Left cardiac atrium (tissue), 4 donors: ENCODE data around the gene SRSF12. TPM values are rescaled to one million over a fixed set of nuclear protein-coding genes. Genes with fewer than 3 reads are reported as not detected.
A peak's percentile ranks its signal among the peaks of the same experiment; 100 is the strongest.
"Not testable (repeated sequence)": the region's sequence is repeated elsewhere in the genome, so short reads cannot be mapped to it uniquely, and the experiment has no call there.

Source experiments
- ATAC-seq, 2 donors: fragments of 200-7000 bp; cut with Tn5 transposase; one replicate each; pipeline ENCODE4 v1.9.1; 2020; ENCODE audit warnings: mild to moderate bottlenecking in 2 of 2, moderate library complexity in 2 of 2
- DNase-seq: peaks from one replicate; pipeline ENCODE4 v3.0.0-alpha.2; 2020
- intact Hi-C, 2 donors: fragments of 100-400 bp; cut with DNase I; formaldehyde crosslinking; loops; one replicate each; pipeline versions ENCODE4 v1.14.1 to v1.15.1; 2022 to 2023
- total RNA-seq, 2 donors: library from RNA; stranded (reverse); fragmentation: NEBNext Ultra II Directional; extraction: Animal tissue kit (Norgen Biotek cat#: 25700); gene quantifications; one replicate each; pipeline ENCODE4 v1.2.1, GENCODE V29; 2021
- donor health status: DM: no; HTN: yes; CAD: no.
- donor health status: DM: no; HTN: yes; CAD: no; lungs with severe emphysema.
- donor health status: DM: yes; HTN: yes; CAD: no.
- donor health status: Dilated cardiomyopathy.

SRSF12 gene
- total RNA-seq, 2 donors from 2014 or later = 0.09 to 0.65 TPM

DNA sequence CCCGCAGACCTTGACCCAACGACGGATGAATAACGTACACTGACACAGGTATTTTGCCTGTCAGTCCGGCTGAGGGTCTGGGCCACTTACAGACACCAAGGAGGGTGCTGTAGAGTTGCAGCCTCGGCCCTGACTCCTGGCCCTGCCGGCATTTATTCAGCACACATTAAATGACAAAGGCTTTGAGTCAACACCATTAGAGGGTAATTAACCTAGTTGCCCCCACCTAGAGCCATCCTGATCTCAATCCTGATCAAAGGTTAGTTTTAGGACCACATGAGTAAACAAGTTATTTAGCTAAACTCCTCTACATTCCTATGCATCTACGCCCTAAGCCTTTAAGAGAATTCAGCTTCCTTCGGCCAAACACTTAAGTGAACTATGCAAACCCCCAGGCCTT lies 16.1 kb upstream of the SRSF12 start:
- ATAC-seq (no peak), DNase-seq (no peak)
- intact Hi-C loops = no loop called here

- intact Hi-C loops = no loop called here
- ATAC-seq (no peak), DNase-seq (no peak)
Observed at GRCh38 chr6:89132057-89132456, 14.2 kb upstream of the SRSF12 start.

GRCh38 chr6:89131599-89131998 lies 13.7 kb upstream of the SRSF12 start:
- ATAC-seq (no peak), DNase-seq (no peak)
- intact Hi-C loops = no loop called here

- ATAC-seq, DNase-seq: not testable (repeated sequence)
- intact Hi-C loops = loop anchor here in 1 of 2 donors (10.0 kb wide), 1 partner anchor 117 kb away; no protein-coding TSS in a partner anchor
Observed at GRCh38 chr6:89128256-89128671, 10.4 kb upstream of the SRSF12 start.

DNA sequence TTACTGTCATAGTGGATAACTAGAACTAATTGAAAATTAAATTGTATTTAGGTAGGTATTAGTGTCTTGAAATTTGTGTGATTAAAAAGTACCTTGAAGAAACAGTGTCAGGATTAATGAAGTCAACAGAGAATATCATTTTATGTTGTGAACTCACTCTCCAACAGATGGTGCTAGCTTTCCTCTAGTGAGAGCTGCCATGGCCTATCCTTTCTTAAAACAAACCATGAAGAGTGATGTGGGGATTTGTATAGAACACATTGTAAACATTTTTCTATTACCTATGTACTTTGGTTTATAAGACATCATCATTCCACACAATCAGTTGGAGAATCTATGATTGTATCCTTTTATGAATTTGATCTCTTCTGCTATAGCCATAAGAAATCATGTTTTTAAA lies 4.8 kb upstream of the SRSF12 start:
- ATAC-seq (peak; percentile 48 to 49), DNase-seq (no peak)
- intact Hi-C loops = loop anchor here (2.0 to 10.0 kb wide), 2 partner anchors 120 to 122 kb away; no protein-coding TSS in a partner anchor

GRCh38 chr6:89121934-89122333 lies 4.1 kb upstream of the SRSF12 start:
- ATAC-seq (no peak), DNase-seq (no peak)
- intact Hi-C loops = loop anchor here (2.0 to 10.0 kb wide), 2 partner anchors 121 to 123 kb away; no protein-coding TSS in a partner anchor

DNA sequence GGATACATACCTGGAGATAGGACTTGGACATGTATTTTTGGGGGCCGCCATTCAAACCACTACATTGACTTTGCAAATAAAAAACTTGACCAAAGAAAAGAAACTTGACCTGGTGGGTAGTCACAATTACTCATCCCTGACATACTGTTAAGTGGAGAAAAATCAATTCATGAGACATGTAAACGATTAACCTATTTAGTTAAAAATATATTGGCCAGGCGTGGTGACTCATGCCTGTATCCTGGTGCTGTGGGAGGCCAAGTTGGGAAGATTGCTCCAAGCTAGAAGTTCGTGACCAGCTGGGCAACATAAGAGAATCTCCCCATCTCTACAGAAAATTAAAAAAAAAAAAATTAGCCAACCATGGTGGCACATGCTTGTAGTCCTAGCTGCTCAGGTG lies 2.5 kb upstream of the SRSF12 start:
- intact Hi-C loops = loop anchor here in 1 of 2 donors (10.0 kb wide), 1 partner anchor 124 kb away; no protein-coding TSS in a partner anchor
- DNase-seq = no peak
- no peak for ATAC-seq

- no peak for ATAC-seq
- intact Hi-C loops = loop anchor here in 1 of 2 donors (10.0 kb wide), 1 partner anchor 134 kb away; no protein-coding TSS in a partner anchor
- DNase-seq = no peak
Observed at GRCh38 chr6:89118931-89119330, 1.1 kb upstream of the SRSF12 start.

- ATAC-seq = no peak
- no peak for DNase-seq
- intact Hi-C loops = loop anchor here in 1 of 2 donors (10.0 kb wide), 1 partner anchor 132 kb away; no protein-coding TSS in a partner anchor
Observed at GRCh38 chr6:89116702-89117101, 1.2 kb downstream of the SRSF12 start.

DNA sequence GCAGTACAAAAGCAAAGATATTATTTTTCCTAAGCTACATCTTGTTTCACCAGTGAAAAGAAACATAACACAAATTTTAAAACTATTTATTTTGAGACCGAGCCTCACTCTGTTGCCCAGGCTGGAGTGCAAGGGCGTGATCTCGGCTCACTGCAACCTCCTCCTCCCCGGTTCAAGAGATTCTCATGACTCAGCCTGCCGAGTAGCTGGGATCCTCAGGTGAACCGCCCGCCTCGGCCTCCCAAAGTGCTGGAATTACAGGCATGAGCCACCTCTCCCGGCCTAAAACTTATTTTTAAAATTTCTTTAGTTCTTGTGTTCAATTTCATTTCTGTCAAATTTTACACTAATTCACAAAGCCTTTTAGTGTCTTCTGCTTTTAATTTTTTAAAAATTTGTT lies 5.9 kb downstream of the SRSF12 start:
- ATAC-seq (no peak), DNase-seq (no peak)
- intact Hi-C loops = loop anchor here in 1 of 2 donors (10.0 kb wide), 1 partner anchor 127 kb away; no protein-coding TSS in a partner anchor

- DNase-seq = no peak
- intact Hi-C loops = loop anchor here in 1 of 2 donors (10.0 kb wide), 1 partner anchor 125 kb away; no protein-coding TSS in a partner anchor
- no peak for ATAC-seq
Observed at GRCh38 chr6:89110284-89110683, 7.6 kb downstream of the SRSF12 start.

DNA sequence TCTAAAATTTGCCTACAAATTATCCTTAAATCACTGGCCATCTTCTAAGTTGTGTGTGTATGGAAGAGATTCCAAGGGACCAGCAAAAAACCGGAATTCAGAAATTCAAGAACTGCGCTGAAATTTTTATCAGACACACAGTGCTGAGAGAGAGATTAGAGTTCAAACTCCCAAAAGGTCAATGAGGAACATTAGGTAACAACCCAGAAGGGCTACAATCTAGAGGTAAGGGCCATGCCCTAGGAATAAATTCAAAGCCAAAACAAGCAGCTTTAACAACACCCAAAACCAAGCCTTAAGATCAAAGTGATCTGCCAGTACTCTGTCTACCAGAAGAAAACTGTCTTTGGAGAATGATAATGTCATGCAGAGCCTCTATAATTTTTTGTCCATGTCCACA lies 17.8 kb downstream of the SRSF12 start:
- no peak for ATAC-seq
- intact Hi-C loops = no loop called here
- no peak for DNase-seq

DNA sequence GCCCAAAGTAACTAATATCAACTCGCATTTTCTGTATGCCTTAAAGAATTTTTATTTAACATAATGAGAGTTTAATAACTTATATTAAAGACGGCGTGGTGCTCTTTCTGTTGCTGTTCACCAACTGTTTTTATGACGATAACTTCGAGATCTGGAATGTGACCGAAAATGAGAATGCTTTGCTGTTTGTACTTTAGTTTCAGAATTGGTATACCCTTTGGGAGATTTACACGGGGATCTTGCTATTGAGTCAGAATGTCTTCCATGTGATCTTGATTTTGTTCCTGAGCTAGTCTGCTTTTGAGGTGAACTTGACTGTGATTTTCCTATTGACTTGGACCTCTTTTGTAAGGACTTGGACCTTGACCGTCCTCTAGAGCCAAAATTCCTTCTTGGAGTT lies 19.4 kb downstream of the SRSF12 start:
- no peak for DNase-seq
- intact Hi-C loops = no loop called here
- ATAC-seq = no peak

GRCh38 chr6:89087881-89088280 lies 30.0 kb downstream of the SRSF12 start:
- intact Hi-C loops = no loop called here
- ATAC-seq (no peak), DNase-seq (no peak)

- intact Hi-C loops = no loop called here
- DNase-seq (no peak), ATAC-seq (no peak)
Observed at GRCh38 chr6:89085409-89086205, 32.3 kb downstream of the SRSF12 start.

DNA sequence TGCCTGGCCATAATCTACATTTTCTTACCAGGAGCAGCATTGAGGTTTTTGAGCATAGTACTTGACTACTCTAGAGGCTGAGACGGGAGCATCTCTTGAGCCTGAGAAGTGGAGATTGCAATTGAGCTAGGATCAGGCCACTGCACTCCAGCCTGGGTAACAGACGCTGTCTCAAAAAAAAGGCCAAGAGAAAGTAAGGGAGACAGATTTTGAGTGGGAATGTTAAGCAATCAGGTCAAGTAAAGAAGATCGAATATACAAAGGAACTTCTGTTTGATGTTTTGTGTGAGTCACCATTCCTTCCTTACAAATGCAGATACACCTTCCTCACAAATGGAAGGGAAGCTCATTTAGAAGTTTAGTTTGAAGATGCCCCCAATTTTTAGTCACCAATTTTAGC lies 32.9 kb downstream of the SRSF12 start:
- no peak for DNase-seq
- intact Hi-C loops = loop anchor here in 1 of 2 donors (5.0 kb wide), 4 partner anchors 48 to 267 kb away; partner anchors contain the start of gene UBE2J1
- ATAC-seq = no peak

DNA sequence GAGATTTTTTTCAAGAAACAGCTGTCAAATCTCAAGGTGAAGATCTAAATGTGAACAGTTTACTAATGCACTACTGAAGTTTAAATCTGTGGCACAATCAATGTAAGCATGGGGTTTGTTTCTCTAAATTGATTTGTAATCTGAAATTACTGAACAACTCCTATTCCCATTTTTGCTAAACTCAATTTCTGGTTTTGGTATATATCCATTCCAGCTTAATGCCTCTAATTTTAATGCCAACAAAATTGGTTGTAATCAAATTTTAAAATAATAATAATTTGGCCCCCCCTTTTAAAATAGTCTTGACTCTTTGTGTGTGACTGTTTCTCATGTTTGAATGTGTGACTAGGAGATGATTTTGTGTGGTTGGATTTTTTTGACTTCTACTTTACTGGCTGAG lies 33.3 kb downstream of the SRSF12 start:
- intact Hi-C loops = loop anchor here in 1 of 2 donors (5.0 kb wide), 4 partner anchors 47 to 268 kb away; partner anchors contain the start of gene UBE2J1

GRCh38 chr6:89082486-89082891 lies 35.4 kb downstream of the SRSF12 start:
- DNase-seq (no peak), ATAC-seq (no peak)
- intact Hi-C loops = loop anchor here in 1 of 2 donors (5.0 kb wide), 4 partner anchors 45 to 270 kb away; partner anchors contain the start of gene UBE2J1

More for the DNA sequence above, 33.3 kb downstream of the SRSF12 start:
- no peak for ATAC-seq
- no peak for DNase-seq

- intact Hi-C loops = loop anchor here in 1 of 2 donors (5.0 kb wide), 4 partner anchors 44 to 271 kb away; partner anchors contain the start of gene UBE2J1
Observed at GRCh38 chr6:89081423-89082322, 36.2 kb downstream of the SRSF12 start.

More at GRCh38 chr6:89081423-89082322, 36.2 kb downstream of the SRSF12 start:
- ATAC-seq = peak; percentile 77 to 82
- DNase-seq = peak; percentile 99
